Mammary epithelial cell (primary cell): ENCODE measurements around the gene QKI.

Source experiments
- CTCF ChIP-seq, 2 donors: IDR thresholded peaks in 1 of 2; conservative IDR thresholded peaks in 1 of 2; 2 replicates each; pipeline ENCODE4 v1.5.1; 2011 to 2012; ENCODE audit warnings: inconsistent platforms in 2 of 2, low read length in 2 of 2, mild to moderate bottlenecking in 2 of 2, control low read depth in 1 of 2, low read depth in 1 of 2; ENCODE audit not compliant: insufficient read depth in 1 of 2; ENCODE audit errors: extremely low read depth in 1 of 2
- EZH2 ChIP-seq: IDR thresholded peaks from 2 replicates; pipeline ENCODE4 v1.6.1; 2012; ENCODE audit warnings: low read length, inconsistent platforms, borderline replicate concordance

- TF ChIP-seq EZH2 (no peak), CTCF (conservative IDR thresholded peaks at IDR 0.05 in 1 of 2, IDR thresholded peaks at IDR 0.05 in 1 of 2; ENCODE audit: extremely low read depth in 1 of 2, insufficient read depth in 1 of 2, low read depth in 1 of 2, low read length in 2 of 2) (no peak)
These were observed 6.0 kb upstream of the QKI start for GRCh38 chr6:163408352-163408991.
